ENCODE measurements around the gene RFLNA.

The RFLNA gene

GRCh38 chr12:124294780-124295341 lies at the start of gene RFLNA:
Gene RFLNA, plus strand, starts transcription at chr12:124295093. Its CDS starts 337 bp downstream, at chr12:124295430.
- no peak for DNase-seq (ENCODE audit: low spot score)

- no peak for DNase-seq (ENCODE audit: low spot score)
These were observed 47.6 kb upstream of the RFLNA start for GRCh38 chr12:124247331-124247730.

GRCh38 chr12:124248941-124249825 lies 45.7 kb upstream of the RFLNA start:
- DNase-seq (ENCODE audit: low spot score) = no peak

- DNase-seq (ENCODE audit: low spot score) = no peak
These were observed 43.7 kb upstream of the RFLNA start for GRCh38 chr12:124251186-124251585.

- no peak for DNase-seq (ENCODE audit: low spot score)
These were observed 41.9 kb upstream of the RFLNA start for GRCh38 chr12:124252964-124253363.

GRCh38 chr12:124254126-124254525 lies 40.8 kb upstream of the RFLNA start:
- DNase-seq (ENCODE audit: low spot score) = no peak

- no peak for DNase-seq (ENCODE audit: low spot score)
These were observed 35.5 kb upstream of the RFLNA start for GRCh38 chr12:124259154-124260066.

GRCh38 chr12:124261885-124262284 lies 33.0 kb upstream of the RFLNA start:
- DNase-seq (ENCODE audit: low spot score) = no peak

- no peak for DNase-seq (ENCODE audit: low spot score)
These were observed 30.7 kb upstream of the RFLNA start for GRCh38 chr12:124264089-124264795.

GRCh38 chr12:124264879-124265278 lies 30.0 kb upstream of the RFLNA start:
- no peak for DNase-seq (ENCODE audit: low spot score)

GRCh38 chr12:124267205-124267778 lies 27.6 kb upstream of the RFLNA start:
- DNase-seq (ENCODE audit: low spot score) = no peak

GRCh38 chr12:124270671-124271070 lies 24.2 kb upstream of the RFLNA start:
- DNase-seq (ENCODE audit: low spot score) = no peak

GRCh38 chr12:124273630-124274029 lies 21.3 kb upstream of the RFLNA start:
- DNase-seq (ENCODE audit: low spot score) = peak; percentile 60

GRCh38 chr12:124276337-124276736 lies 18.6 kb upstream of the RFLNA start:
- no peak for DNase-seq (ENCODE audit: low spot score)

- no peak for DNase-seq (ENCODE audit: low spot score)
These were observed 17.3 kb upstream of the RFLNA start for GRCh38 chr12:124277394-124278241.

- peak; percentile 43 for DNase-seq (ENCODE audit: low spot score)
These were observed 16.3 kb upstream of the RFLNA start for GRCh38 chr12:124278389-124279101.

- no peak for DNase-seq (ENCODE audit: low spot score)
These were observed 15.6 kb upstream of the RFLNA start for GRCh38 chr12:124279315-124279714.

GRCh38 chr12:124279846-124280360 lies 15.0 kb upstream of the RFLNA start:
- no peak for DNase-seq (ENCODE audit: low spot score)

- DNase-seq (ENCODE audit: low spot score) = no peak
These were observed 13.6 kb upstream of the RFLNA start for GRCh38 chr12:124281309-124281708.

- no peak for DNase-seq (ENCODE audit: low spot score)
These were observed 12.6 kb upstream of the RFLNA start for GRCh38 chr12:124282287-124282686.
